ENCODE data around the gene EVX1.

EVX1 gene

GRCh38 chr7:27224983-27225934, 17.3 kb upstream of the EVX1 start:
- peaks cover 14% of the 10 kb centered on the region for H3K27me3 ChIP-seq (ENCODE audit: control insufficient read depth, insufficient read depth, low read length)
- H3K4me3 ChIP-seq (ENCODE audit: low read depth, low read length): no peak overlapping the region
- no peaks in the 10 kb centered on the region for H3K4me1 ChIP-seq
- no peaks in the 10 kb centered on the region for H3K79me2 ChIP-seq
- no peaks in the 10 kb centered on the region for H3K36me3 ChIP-seq (ENCODE audit: control insufficient read depth, insufficient read depth, low read length)
- H3K9ac ChIP-seq: no peak overlapping the region
- no peak overlapping the region for H3K4me2 ChIP-seq (ENCODE audit: low read length)
- no peak for TF ChIP-seq CTCF (IDR thresholded peaks at IDR 0.05)
- no peaks in the 10 kb centered on the region for H3K9me3 ChIP-seq (ENCODE audit: control insufficient read depth, low read length)
- no peak overlapping the region for H3K27ac ChIP-seq
- no peak overlapping the region for H2AFZ ChIP-seq

DNA sequence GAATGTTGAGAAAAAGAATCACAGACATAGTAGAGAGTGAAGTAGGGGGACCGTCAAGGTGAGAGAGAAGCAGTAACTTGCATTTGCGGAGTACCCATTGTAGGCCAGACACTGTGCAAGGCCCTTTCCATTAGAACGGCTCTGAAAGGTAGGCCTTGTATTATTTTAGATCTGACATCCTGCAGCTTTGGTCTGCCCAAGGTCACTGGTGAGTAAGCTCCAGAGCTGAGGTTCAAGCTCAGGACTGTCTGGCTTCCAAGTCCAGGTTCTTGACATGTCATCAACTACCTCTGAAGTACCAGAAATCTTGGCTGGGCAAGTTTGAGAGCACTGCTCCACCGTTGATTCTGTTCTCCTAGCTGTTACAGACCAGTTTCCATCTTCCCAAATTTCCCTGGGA, 13.2 kb upstream of the EVX1 start:
- Histone ChIP-seq H3K79me2 (no peaks in the 10 kb centered on the region), H2AFZ (no peak overlapping the region), H3K9me3 (ENCODE audit: control insufficient read depth, low read length) (no peaks in the 10 kb centered on the region), H3K27me3 (ENCODE audit: control insufficient read depth, insufficient read depth, low read length) (peaks cover 10% of the 10 kb centered on the region), H3K4me3 (ENCODE audit: low read depth, low read length) (no peak overlapping the region), H3K9ac (no peak overlapping the region), H3K27ac (no peak overlapping the region), H3K4me1 (no peaks in the 10 kb centered on the region), H3K36me3 (ENCODE audit: control insufficient read depth, insufficient read depth, low read length) (no peaks in the 10 kb centered on the region), H3K4me2 (ENCODE audit: low read length) (no peak overlapping the region)
- TF ChIP-seq CTCF (IDR thresholded peaks at IDR 0.05): no peak

- Histone ChIP-seq H2AFZ (peak overlapping the region; percentile 42), H3K27ac (no peak overlapping the region), H3K4me2 (ENCODE audit: low read length) (peak overlapping the region; percentile 51), H3K27me3 (ENCODE audit: control insufficient read depth, insufficient read depth, low read length) (peaks cover 11% of the 10 kb centered on the region), H3K79me2 (no peaks in the 10 kb centered on the region), H3K36me3 (ENCODE audit: control insufficient read depth, insufficient read depth, low read length) (no peaks in the 10 kb centered on the region), H3K4me1 (no peaks in the 10 kb centered on the region), H3K9me3 (ENCODE audit: control insufficient read depth, low read length) (no peaks in the 10 kb centered on the region), H3K4me3 (ENCODE audit: low read depth, low read length) (peak overlapping the region; percentile 6), H3K9ac (no peak overlapping the region)
- no peak for TF ChIP-seq CTCF (IDR thresholded peaks at IDR 0.05)
These were observed 7.0 kb upstream of the EVX1 start for GRCh38 chr7:27235387-27236311.

- Histone ChIP-seq H3K27ac (no peak overlapping the region), H3K4me2 (ENCODE audit: low read length) (no peak overlapping the region), H3K27me3 (ENCODE audit: control insufficient read depth, insufficient read depth, low read length) (peaks cover 29% of the 10 kb centered on the region), H3K4me1 (no peaks in the 10 kb centered on the region), H2AFZ (no peak overlapping the region), H3K79me2 (no peaks in the 10 kb centered on the region), H3K36me3 (ENCODE audit: control insufficient read depth, insufficient read depth, low read length) (no peaks in the 10 kb centered on the region), H3K4me3 (ENCODE audit: low read depth, low read length) (no peak overlapping the region), H3K9me3 (ENCODE audit: control insufficient read depth, low read length) (no peaks in the 10 kb centered on the region), H3K9ac (no peak overlapping the region)
- no peak for TF ChIP-seq CTCF (IDR thresholded peaks at IDR 0.05)
These were observed 4.8 kb upstream of the EVX1 start for GRCh38 chr7:27237735-27238334.
